NCI-H226 (cell line): Measurements from ENCODE around the gene GPC4.

ENCODE experiments used
- DNase-seq: peaks from one replicate; pipeline ENCODE4 v3.0.0-alpha.2; 2015

GPC4 gene

DNA sequence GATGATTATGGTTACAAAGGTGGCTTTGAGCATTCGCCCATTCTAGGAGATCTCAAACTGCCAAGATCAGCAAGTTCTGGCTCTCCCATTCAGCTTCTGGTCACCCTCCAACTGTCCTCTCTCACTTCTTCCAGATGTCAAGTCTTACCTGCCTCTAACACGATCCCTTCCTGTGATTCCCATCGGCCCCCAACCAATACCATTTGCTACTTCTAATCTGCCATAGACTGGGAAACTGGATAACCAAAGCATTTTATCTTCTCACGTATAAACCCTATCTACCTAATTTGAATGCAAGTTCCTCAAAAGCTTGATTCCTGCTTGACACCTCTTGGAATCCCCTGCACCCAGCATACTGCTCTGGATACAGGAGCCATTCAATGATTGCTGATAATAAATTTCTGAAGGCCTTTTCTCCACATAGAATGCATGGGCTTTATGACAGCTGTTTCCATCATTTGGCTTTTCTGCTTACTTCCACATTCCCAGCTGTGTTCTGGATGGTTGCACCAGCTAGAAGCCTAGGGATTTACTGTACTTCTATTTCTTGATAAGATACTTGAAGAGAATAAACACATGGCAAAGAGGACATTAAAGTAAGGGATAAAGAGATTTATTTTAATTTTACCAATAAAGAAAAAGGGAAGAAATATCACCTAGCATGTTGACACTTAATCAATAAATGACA is 9.6 kb downstream of the GPC4 start:
- no peak for DNase-seq

DNA sequence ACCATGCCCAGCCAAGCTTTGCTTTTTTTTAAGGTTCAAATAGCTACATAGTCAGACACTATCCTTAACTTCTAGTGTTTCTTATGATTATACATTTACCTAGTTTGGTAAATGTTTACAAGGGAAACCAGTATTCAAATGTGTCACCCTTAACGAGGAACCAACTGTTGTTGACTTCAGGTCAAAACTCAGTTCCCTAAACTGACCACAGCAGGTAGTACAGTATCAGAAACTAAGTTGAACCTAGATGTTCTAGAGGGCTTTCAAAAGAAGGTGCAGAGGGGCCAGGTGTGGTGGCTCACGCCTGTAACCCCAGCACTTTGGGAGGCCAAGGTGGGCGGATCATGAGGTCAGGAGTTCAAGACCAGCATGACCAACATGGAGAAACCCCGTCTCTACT is 11.3 kb downstream of the GPC4 start:
- no peak for DNase-seq

- DNase-seq, result no peak
Observed at GRCh38 chrX:133402830-133403625, 12.3 kb downstream of the GPC4 start.

- no peak for DNase-seq
Observed at GRCh38 chrX:133402042-133402453, 13.2 kb downstream of the GPC4 start.

- DNase-seq, result no peak
Observed at GRCh38 chrX:133401536-133401935, 13.8 kb downstream of the GPC4 start.

DNA sequence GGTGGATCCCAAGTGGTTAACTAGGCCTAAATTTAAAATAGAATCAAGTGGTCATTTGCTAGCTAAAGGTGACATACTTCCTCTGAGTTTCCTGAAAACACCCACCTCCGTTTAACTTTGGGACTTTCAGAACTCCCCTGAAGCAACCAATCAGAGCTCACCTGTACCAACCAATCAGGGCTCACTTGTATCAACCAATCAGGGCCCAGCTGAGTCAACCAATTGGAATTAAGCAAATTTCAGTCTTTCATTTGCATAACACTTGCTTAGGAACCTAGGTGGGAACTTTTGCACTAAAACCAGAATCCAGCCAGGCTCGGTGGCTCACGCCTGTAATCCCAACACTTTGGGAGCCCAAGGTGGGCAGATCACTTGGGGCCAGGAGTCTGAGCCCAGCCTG is 15.9 kb downstream of the GPC4 start:
- DNase-seq, result no peak

GRCh38 chrX:133394765-133395164 is 20.5 kb downstream of the GPC4 start:
- DNase-seq, result no peak

GRCh38 chrX:133392671-133393070 is 22.6 kb downstream of the GPC4 start:
- no peak for DNase-seq

GRCh38 chrX:133391111-133391510 is 24.2 kb downstream of the GPC4 start:
- no peak for DNase-seq

DNA sequence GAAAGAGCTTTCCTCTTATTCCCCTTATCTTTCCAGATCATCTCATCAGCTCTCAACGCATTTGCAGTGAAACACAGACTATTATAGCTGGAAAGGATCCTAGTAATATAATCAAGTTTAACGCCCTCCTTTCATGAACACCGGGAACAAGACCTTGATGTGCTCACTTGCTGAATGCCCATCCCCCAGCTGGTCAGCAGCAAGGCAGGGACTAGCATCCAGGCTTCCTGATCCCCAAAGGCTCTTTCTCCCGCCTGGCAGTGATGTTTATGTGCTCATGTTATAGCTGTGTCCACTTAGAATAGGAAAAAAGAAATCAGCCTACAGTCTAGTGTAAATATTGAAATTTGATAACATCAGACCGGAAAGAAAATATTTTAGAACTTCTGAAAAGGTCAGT is 24.6 kb downstream of the GPC4 start:
- DNase-seq, result no peak

DNA sequence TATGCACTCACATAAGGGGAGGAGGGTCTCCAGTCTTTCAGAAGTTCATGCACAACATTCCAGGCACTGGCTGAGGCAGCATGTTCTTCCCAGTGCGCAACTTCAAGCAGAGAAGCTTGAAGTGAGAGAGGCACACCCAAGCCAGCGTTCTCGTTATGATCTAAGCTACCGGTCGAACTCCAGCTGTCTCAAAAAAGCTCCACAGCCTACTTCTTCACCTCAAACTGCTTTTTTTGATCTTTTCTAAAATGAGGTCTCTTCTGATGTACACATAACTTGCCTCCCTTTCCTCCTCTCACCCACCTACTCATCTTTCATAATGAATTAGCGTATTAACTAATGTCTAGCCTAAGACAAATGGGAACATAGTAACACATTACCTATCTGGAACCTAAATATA is 25.3 kb downstream of the GPC4 start:
- no peak for DNase-seq

- no peak for DNase-seq
Observed at GRCh38 chrX:133384454-133384853, 30.8 kb downstream of the GPC4 start.

DNA sequence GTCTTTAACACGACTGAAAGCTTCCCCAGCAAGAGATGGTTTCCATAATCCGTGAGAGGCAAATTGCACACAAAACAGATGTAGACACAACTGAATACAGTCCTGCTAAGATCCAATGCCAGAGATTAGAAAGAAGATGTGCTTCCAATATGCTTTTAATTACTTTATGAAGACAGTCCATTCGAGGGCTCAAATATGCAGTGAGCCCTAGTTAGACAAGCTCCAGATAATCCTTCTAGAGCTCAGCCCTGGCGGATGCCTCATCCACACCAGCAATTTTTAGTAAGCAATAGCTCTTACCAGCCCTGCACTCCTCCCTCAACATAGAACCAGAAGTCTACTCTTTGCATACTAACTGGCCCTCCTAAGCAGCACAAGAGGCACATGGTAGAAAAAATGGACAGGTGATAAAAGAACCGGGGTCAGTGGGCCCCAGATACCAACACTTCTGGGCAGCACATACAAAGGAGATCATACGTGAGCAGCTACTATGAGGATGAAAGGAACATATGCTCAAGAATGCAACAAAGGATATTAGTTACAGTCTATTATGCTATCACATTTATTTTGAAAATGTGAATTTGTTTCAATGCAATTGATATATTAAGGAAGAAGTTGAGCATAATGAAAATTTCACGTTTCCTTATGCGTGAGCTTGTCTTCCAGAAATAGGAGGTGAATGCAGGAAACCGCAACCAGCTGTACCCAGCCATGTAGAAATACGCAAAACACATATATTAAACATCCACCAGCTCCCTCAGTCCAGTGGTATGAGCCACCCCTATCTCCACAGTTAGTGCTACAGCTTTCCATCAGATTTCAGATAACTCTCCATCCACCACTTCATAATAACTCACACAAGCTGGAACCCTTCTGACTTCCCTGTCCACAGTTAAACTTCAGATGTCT is 34.3 kb downstream of the GPC4 start:
- DNase-seq, result no peak

DNA sequence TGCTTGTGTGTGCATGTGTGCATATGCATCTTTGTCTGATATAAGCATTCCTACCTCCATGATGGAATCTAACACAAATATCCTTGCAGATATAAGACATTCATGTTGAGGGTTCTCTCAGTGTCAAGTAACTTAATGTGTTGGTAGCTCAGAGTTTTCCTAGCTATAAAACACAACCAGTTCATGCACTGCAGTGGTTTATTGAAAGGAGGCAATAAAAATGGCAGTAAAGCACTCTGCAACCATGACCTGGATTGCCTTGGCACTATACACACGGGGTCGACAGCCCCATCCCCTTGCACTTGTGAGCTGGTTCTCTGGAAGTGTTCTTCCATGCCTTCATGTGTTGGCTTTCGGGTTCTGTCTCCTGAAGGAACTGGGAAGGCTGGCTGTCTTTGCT is 38.9 kb downstream of the GPC4 start:
- no peak for DNase-seq

DNA sequence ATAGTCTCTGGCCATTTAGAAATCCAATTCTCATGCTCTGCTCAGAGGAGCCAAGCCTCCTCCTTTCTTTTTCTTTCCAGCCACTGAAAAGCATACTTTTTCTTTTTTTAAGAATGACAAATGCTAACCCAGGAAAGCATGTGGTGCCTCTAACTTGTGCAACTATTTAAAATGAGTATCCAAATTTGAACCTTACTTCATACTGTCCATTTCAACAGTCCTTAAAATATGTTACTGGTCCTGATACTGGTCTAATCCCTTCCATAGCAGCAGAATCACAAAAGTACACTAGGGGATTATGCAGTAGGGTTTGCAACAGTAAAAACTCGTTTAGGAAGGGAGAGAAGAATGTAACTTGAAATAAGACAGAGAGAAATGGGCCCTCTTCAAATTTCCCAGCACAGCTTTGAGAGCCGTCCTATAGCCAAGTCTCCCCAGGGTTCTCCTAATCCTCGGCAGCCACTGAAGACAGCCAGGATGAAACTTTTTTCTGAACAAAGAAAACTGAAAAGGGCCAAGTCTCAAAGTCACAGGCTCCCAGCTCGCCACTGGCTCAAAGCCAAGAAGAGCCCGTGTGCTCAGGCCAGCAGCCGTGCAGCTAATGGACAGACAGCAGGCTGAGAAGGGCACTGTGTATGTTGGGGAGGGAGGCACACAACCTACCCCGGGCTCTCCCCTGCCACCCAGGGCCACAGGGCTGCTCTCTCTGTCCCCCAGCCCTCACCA is 39.5 kb downstream of the GPC4 start:
- DNase-seq, result no peak

- DNase-seq, result no peak
Observed at GRCh38 chrX:133374874-133375387, 40.4 kb downstream of the GPC4 start.

DNA sequence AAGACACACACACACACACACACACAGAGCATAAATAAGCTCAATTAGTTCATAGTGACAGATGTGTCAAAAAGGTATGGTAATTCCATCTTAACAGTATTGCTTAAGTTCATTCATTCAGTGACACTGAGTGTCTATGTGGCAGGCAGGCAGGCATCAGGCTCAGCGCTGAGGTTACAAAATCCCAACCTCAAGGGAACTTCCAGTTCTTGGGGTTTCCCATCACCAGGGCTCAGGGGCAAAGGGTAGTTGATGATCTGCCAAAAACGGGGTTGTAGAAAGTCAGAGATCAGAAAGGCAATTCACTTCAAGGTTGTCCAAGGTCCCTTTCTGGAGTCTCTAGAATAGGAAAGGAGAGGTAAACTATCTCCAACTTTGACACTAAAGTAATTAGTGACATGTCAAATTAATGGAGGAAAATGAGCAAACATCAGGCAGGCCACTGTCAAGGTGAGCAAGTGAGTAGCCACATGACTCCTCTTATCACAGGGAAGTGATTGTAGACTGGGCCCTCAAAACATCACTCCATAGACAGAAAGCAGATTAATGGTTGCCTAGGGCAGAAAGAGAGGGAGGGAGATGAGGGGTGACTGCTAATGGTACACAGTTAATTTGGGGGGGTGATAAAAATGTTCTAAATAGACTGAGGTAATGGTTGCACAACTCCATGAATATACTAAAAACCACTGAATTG is 41.8 kb downstream of the GPC4 start:
- no peak for DNase-seq

GRCh38 chrX:133370696-133371275 is 44.5 kb downstream of the GPC4 start:
- no peak for DNase-seq

GRCh38 chrX:133369065-133369464 is 46.2 kb downstream of the GPC4 start:
- no peak for DNase-seq

- DNase-seq, result no peak
Observed at GRCh38 chrX:133366735-133367134, 48.6 kb downstream of the GPC4 start.

DNA sequence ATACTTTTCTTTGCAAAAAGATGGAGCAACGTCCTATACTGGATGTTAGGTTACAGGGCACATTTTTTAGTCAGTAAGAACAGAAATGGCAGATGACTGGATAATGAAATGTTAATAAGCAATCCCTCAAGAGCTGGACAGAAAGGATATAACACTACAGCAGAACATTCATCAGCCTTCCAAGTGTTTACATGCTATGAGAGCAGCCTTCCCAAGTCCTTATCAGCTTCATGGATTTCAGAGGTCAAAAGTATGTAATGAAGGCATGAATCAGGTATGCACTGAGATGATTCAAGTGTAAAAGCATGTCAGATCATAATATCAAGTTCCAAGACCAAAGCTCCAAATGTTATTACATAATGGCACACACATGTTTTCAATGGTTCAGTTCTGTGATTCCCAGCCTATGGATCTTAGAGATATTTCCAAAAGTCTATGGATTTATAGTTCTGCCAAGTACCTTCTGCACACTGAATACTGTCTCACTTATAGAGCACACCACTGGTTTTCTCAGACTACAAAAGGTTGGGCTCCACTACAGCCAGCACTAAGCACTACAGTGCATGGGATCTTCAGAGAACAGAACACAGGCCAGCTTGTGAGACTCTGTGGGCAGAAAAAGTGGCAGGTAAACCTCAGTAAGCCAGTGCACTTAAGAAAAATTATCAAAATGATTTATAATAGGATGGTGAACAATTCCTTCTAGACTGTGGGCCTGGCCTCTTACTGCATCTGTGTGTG is 49.2 kb downstream of the GPC4 start:
- DNase-seq, result peak; percentile 41
